HepG2 (cell line): ENCODE measurements around the gene ZNF526. TPM values are rescaled to one million over a fixed set of nuclear protein-coding genes. Genes with fewer than 3 reads are reported as not detected.

Source experiments
- BCL6 ChIP-seq: IDR thresholded peaks from 2 replicates; pipeline ENCODE4 v1.6.1; 2016; ENCODE audit warnings: missing genetic modification reagents, missing compliant biosample characterization
- CEBPZ ChIP-seq: IDR thresholded peaks from 2 replicates; pipeline ENCODE4 v1.6.1; 2012; ENCODE audit warnings: low read length, improper control_type of control experiment
- HMGA1 ChIP-seq: sonication (generic); formaldehyde crosslinking; conservative IDR thresholded peaks from 2 replicates; pipeline ENCODE4 v1.4.0; 2020; ENCODE audit warnings: missing genetic modification reagents
- KDM5B ChIP-seq: sonication (generic); formaldehyde crosslinking; IDR thresholded peaks from 2 replicates; pipeline ENCODE4 v1.4.0; 2020; ENCODE audit warnings: missing genetic modification reagents, mild to moderate bottlenecking, borderline replicate concordance
- MEF2D ChIP-seq: sonication (generic); formaldehyde crosslinking; IDR thresholded peaks from 2 replicates; pipeline ENCODE4 v1.5.1; 2020; ENCODE audit warnings: mild to moderate bottlenecking, missing genetic modification reagents
- NR2F6 ChIP-seq, 2 experiments: IDR thresholded peaks; 2 replicates each; pipeline ENCODE4 v1.6.1; 2016; ENCODE audit warnings: antibody characterized with exemption in 1 of 2, mild to moderate bottlenecking in 1 of 2
- PRDM10 ChIP-seq: sonication (generic); formaldehyde crosslinking; IDR thresholded peaks from 2 replicates; pipeline ENCODE4 v1.4.0; 2020; ENCODE audit warnings: low read depth, missing genetic modification reagents
- TMF1 ChIP-seq: sonication (generic); formaldehyde crosslinking; IDR thresholded peaks from 2 replicates; pipeline ENCODE4 v1.8.1; 2022; ENCODE audit warnings: low read depth, missing genetic modification reagents
- TRIM24 ChIP-seq: sonication (generic); formaldehyde crosslinking; IDR thresholded peaks from 2 replicates; pipeline ENCODE4 v1.8.0; 2022; ENCODE audit warnings: mild to moderate bottlenecking, missing genetic modification reagents
- ZNF253 ChIP-seq: sonication (generic); formaldehyde crosslinking; IDR thresholded peaks from 2 replicates; pipeline ENCODE4 v1.8.0; 2022; ENCODE audit warnings: mild to moderate bottlenecking, missing genetic modification reagents, borderline replicate concordance
- ZNF382 ChIP-seq: sonication (generic); formaldehyde crosslinking; IDR thresholded peaks from 2 replicates; pipeline ENCODE4 v1.5.0; 2020; ENCODE audit warnings: missing genetic modification reagents, mild to moderate bottlenecking, borderline replicate concordance
- ZNF414 ChIP-seq: sonication (generic); formaldehyde crosslinking; IDR thresholded peaks from 2 replicates; pipeline ENCODE4 v1.5.0; 2020; ENCODE audit warnings: missing genetic modification reagents
- ZNF530 ChIP-seq: sonication (generic); formaldehyde crosslinking; IDR thresholded peaks from 2 replicates; pipeline ENCODE4 v1.5.0; 2020; ENCODE audit warnings: low read depth, mild to moderate bottlenecking, missing genetic modification reagents
- ZNF687 ChIP-seq: sonication (generic); formaldehyde crosslinking; IDR thresholded peaks from 2 replicates; pipeline ENCODE4 v1.5.1; 2020; ENCODE audit warnings: mild to moderate bottlenecking, missing genetic modification reagents, moderate library complexity
- ZNF782 ChIP-seq: sonication (generic); formaldehyde crosslinking; IDR thresholded peaks from 2 replicates; pipeline ENCODE4 v1.4.0; 2020; ENCODE audit warnings: missing genetic modification reagents, mild to moderate bottlenecking, borderline replicate concordance
- ZNF816 ChIP-seq: sonication (generic); formaldehyde crosslinking; IDR thresholded peaks from 2 replicates; pipeline ENCODE4 v1.8.0; 2022; ENCODE audit warnings: missing genetic modification reagents, mild to moderate bottlenecking, borderline replicate concordance
- polyA plus RNA-seq, 8 experiments: library from polyadenylated mRNA; depleted of rRNA in 3 of 8; stranded (reverse) in 7 of 8; unstranded in 1 of 8; fragments of >200 nt; fragmentation: Illumina TruSeq in 4 of 8; extraction: Trizol in 4 of 8; gene quantifications; 2 replicates each; pipeline versions ENCODE4 v1.2.1 to v1.2.3, GENCODE V29; 2011 to 2016; ENCODE audit warnings: low read depth in 4 of 8, missing spikeins in 1 of 8, mixed read lengths in 1 of 8; ENCODE audit not compliant: insufficient read depth in 1 of 8
- total RNA-seq, 5 experiments: library from RNA; depleted of rRNA; stranded (reverse); fragments of >200 nt; fragmentation: Illumina TruSeq; extraction: Trizol; gene quantifications; 2 replicates each; pipeline ENCODE4 v1.2.3, GENCODE V29; 2016; ENCODE audit warnings: low read depth in 1 of 5

The ZNF526 gene
- total and polyA plus RNA-seq, 2 of the 13 experiments (the other 11 are each of a cell fraction or from before 2014, with no cell fraction given), result 3.3 to 8.4 TPM

GRCh38 chr19:42216653-42217519, 3.2 kb upstream of the ZNF526 start (continued):
- TF ChIP-seq ZNF687 (CRISPR knock-in tag), result peak; percentile 15; the same call in 1 of the 2 replicates
- peak; percentile 28; the same call in 1 of the 2 replicates for TF ChIP-seq KDM5B (CRISPR knock-in tag)
- TF ChIP-seq ZNF782, result peak; percentile 34; the same call in 1 of the 2 replicates
- TF ChIP-seq TMF1 (CRISPR knock-in tag), result no peak
- TF ChIP-seq NR2F6 (IDR thresholded peaks at IDR 0.05), result no peak
- no peak; the same call in 1 of the 2 replicates for TF ChIP-seq NR2F6 (CRISPR knock-in tag; IDR thresholded peaks at IDR 0.05)
- no peak for TF ChIP-seq ZNF530 (CRISPR knock-in tag)
- no peak for TF ChIP-seq ZNF382 (CRISPR knock-in tag)
- TF ChIP-seq TRIM24 (CRISPR knock-in tag), result no peak
- 0 out of 2 replicates have a peak, but pooled peaks have one; percentile 6 for TF ChIP-seq ZNF816 (CRISPR knock-in tag)
- TF ChIP-seq BCL6, result no peak
- TF ChIP-seq MEF2D, result no peak
- peak; percentile 98 for TF ChIP-seq PRDM10 (CRISPR knock-in tag)
- no peak for TF ChIP-seq CEBPZ
- TF ChIP-seq ZNF253 (CRISPR knock-in tag), result 0 out of 2 replicates have a peak, but pooled peaks have one; percentile 42
- no peak for TF ChIP-seq HMGA1
- TF ChIP-seq ZNF414 (CRISPR knock-in tag), result peak; percentile 28
